RWPE2 (cell line): ENCODE results near the gene MXRA7.

ENCODE experiments used
- ATAC-seq: fragments of 200-7000 bp; cut with Tn5 transposase; 3 replicates; pipeline ENCODE4 v1.9.1; 2021; ENCODE audit warnings: low read depth
- DNase-seq: peaks from one replicate; pipeline ENCODE4 v3.0.0-alpha.2; 2020; ENCODE audit warnings: low spot score
- H3K27ac ChIP-seq: fragments of 450-650 bp; 2 replicates; pipeline ENCODE4 v1.5.1; 2017; ENCODE audit warnings: mild to moderate bottlenecking; ENCODE audit not compliant: poor library complexity, severe bottlenecking
- H3K27me3 ChIP-seq: fragments of 250-450 bp; sonication (Bioruptor Pico); 2 replicates; pipeline ENCODE4 v1.5.1; 2021; ENCODE audit warnings: mild to moderate bottlenecking, moderate library complexity; ENCODE audit not compliant: insufficient read depth, poor library complexity, severe bottlenecking
- H3K36me3 ChIP-seq: fragments of 250-450 bp; sonication (Bioruptor Pico); 2 replicates; pipeline ENCODE4 v1.5.1; 2020; ENCODE audit warnings: low read depth, mild to moderate bottlenecking, moderate library complexity
- H3K4me1 ChIP-seq: fragments of 250-450 bp; sonication (Bioruptor Pico); 2 replicates; pipeline ENCODE4 v1.5.1; 2021; ENCODE audit warnings: mild to moderate bottlenecking, moderate library complexity; ENCODE audit not compliant: insufficient read depth, poor library complexity, severe bottlenecking
- H3K4me3 ChIP-seq: fragments of 250-450 bp; sonication (Bioruptor Pico); 2 replicates; pipeline ENCODE4 v1.5.1; 2021; ENCODE audit warnings: mild to moderate bottlenecking, moderate library complexity; ENCODE audit not compliant: severe bottlenecking
- H3K9me3 ChIP-seq: fragments of 250-450 bp; sonication (Bioruptor Pico); 2 replicates; pipeline ENCODE4 v1.5.1; 2021; ENCODE audit warnings: mild to moderate bottlenecking, moderate library complexity; ENCODE audit not compliant: severe bottlenecking
- TF ChIP-seq, protein P1 (sequence below): fragments of 450-650 bp; IDR thresholded peaks from one replicate; pipeline ENCODE4 v1.5.1; 2017; ENCODE audit warnings: mild to moderate bottlenecking, moderate library complexity; ENCODE audit not compliant: poor library complexity, severe bottlenecking

The MXRA7 gene

GRCh38 chr17:76676629-76677028 lies 34.1 kb downstream of the MXRA7 start:
- TF ChIP-seq, protein P1, sequence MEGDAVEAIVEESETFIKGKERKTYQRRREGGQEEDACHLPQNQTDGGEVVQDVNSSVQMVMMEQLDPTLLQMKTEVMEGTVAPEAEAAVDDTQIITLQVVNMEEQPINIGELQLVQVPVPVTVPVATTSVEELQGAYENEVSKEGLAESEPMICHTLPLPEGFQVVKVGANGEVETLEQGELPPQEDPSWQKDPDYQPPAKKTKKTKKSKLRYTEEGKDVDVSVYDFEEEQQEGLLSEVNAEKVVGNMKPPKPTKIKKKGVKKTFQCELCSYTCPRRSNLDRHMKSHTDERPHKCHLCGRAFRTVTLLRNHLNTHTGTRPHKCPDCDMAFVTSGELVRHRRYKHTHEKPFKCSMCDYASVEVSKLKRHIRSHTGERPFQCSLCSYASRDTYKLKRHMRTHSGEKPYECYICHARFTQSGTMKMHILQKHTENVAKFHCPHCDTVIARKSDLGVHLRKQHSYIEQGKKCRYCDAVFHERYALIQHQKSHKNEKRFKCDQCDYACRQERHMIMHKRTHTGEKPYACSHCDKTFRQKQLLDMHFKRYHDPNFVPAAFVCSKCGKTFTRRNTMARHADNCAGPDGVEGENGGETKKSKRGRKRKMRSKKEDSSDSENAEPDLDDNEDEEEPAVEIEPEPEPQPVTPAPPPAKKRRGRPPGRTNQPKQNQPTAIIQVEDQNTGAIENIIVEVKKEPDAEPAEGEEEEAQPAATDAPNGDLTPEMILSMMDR: no peak
- Histone ChIP-seq H3K27me3 (no peaks in the 10 kb centered on the region), H3K36me3 (no peaks in the 10 kb centered on the region), H3K27ac (no peak overlapping the region), H3K4me3 (no peak overlapping the region), H3K4me1 (peaks cover 4% of the 10 kb centered on the region), H3K9me3 (no peaks in the 10 kb centered on the region)
- DNase-seq: no peak
- ATAC-seq: no peak

DNA sequence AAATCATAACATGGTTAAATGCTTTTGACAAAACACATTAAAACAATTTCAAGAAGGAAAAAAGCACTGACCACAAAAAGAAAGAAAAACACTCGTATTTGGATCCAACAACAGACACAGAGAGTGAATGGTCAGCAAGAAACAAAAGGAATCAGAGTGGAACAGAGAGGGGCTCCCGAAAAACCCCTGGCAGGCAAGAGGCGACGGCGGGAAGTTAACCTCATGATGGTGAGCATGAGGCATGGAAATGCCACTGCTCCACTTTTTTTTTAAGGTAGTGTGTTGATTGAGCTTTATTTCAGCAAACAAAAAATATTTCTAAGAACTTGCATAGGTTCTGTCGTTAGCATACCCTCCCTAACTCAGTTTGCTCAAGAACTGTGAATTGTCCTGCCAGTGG lies 35.1 kb downstream of the MXRA7 start:
- no peak overlapping the region for H3K27ac ChIP-seq
- ATAC-seq: no peak
- no peak for DNase-seq
- H3K9me3 ChIP-seq: no peaks in the 10 kb centered on the region
- H3K4me1 ChIP-seq: peaks cover 9% of the 10 kb centered on the region
- H3K4me3 ChIP-seq: no peak overlapping the region
- no peaks in the 10 kb centered on the region for H3K27me3 ChIP-seq
- TF ChIP-seq, protein P1: no peak
- no peaks in the 10 kb centered on the region for H3K36me3 ChIP-seq

DNA sequence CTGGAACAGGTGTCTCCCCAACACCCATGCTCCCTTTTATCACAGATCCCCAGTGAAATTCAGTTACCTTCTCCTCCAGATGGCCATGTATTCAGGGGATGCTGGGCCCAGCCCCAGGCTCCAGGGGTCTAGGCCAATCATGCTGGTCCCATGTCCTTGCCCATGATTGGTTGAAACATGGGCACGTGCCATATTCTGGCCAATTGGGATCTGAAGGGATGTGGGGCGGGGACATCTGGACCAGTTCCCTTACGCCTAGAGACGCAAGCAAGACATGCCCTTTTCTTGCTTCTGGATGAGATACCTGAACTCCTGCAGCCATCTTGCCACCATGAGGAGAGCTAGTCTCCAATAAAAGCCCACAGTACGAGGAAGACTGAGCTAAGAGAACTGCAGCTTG lies 36.2 kb downstream of the MXRA7 start:
- H3K4me1 ChIP-seq: peaks cover 9% of the 10 kb centered on the region
- H3K27ac ChIP-seq: no peak overlapping the region
- H3K36me3 ChIP-seq: no peaks in the 10 kb centered on the region
- H3K9me3 ChIP-seq: no peaks in the 10 kb centered on the region
- H3K27me3 ChIP-seq: no peaks in the 10 kb centered on the region
- TF ChIP-seq, protein P1: no peak
- no peak for DNase-seq
- no peak overlapping the region for H3K4me3 ChIP-seq
- ATAC-seq: no peak

DNA sequence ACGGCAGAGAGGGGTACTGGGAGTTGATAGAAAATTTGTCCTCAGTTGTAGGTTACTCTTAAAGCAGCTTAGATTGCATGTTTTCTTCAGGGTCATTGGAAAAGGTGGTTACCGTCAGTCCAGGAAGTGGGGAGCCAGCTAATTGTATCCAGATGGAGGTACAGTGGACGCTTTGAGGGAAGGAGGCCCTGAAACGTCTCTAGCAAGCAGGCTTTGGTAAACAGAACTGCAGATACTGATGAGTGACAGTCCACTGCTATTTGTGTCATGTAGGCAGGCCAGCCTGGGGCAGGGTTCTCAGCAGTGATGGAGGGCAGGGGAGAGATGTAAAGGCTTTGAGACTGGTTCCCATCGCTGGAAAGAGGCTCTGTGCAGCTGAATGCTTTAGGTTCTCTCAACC lies 37.0 kb downstream of the MXRA7 start:
- DNase-seq: no peak
- Histone ChIP-seq H3K27me3 (no peaks in the 10 kb centered on the region), H3K27ac (no peak overlapping the region), H3K9me3 (no peaks in the 10 kb centered on the region), H3K36me3 (no peaks in the 10 kb centered on the region), H3K4me3 (no peak overlapping the region), H3K4me1 (peaks cover 9% of the 10 kb centered on the region)
- TF ChIP-seq, protein P1: no peak
- ATAC-seq: no peak

DNA sequence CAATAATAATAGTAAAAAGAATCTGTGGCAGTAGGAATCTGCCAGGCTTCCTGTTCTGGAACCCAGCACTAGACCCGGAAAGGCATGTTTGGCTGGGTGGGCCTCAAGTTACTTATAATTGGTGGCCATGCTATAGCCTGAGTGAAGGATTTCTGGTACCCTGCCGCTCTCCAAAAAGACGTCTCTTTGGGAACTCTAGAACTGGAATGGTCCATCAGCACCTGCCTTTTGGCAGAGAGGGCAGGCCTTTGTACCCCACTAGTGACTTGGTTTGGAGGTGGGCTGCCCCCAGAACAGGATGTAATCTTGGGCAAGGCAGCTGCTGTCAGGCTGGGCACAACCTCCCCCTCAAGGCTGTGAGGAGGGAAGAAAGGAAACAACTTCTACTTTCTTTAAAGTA lies 37.9 kb downstream of the MXRA7 start:
- no peaks in the 10 kb centered on the region for H3K36me3 ChIP-seq
- H3K4me1 ChIP-seq: peaks cover 9% of the 10 kb centered on the region
- peak overlapping the region; percentile 52 for H3K27ac ChIP-seq
- ATAC-seq: no peak
- no peaks in the 10 kb centered on the region for H3K27me3 ChIP-seq
- H3K9me3 ChIP-seq: no peaks in the 10 kb centered on the region
- no peak overlapping the region for H3K4me3 ChIP-seq
- TF ChIP-seq, protein P1: no peak
- DNase-seq: no peak
